Loucy (cell line): ENCODE measurements around the gene EP400.

Source experiments
- CTCF ChIP-seq: fragments of 200-600 bp; sonication (generic); conservative IDR thresholded peaks from 2 replicates; pipeline ENCODE4 v1.5.1; 2014; ENCODE audit warnings: mild to moderate bottlenecking, antibody characterized with exemption, low read length
- EZH2phosphoT487 ChIP-seq: fragments of 200-600 bp; IDR thresholded peaks from 2 replicates; pipeline ENCODE4 v1.6.1; 2018; ENCODE audit warnings: antibody characterized with exemption, mild to moderate bottlenecking, moderate library complexity, borderline replicate concordance

- TF ChIP-seq CTCF (no peak), EZH2phosphoT487 (no peak)
Measured at GRCh38 chr12:131981388-131981787, 31.6 kb downstream of the EP400 start.
